ENCODE results near the gene ZFYVE16.
"Not testable (repeated sequence)": the region's sequence is repeated elsewhere in the genome, so short reads cannot be mapped to it uniquely, and the experiment has no call there.

The ZFYVE16 gene

GRCh38 chr5:80417973-80418372, 10.1 kb downstream of the ZFYVE16 start:
- H3K36me3 ChIP-seq (ENCODE audit: control insufficient read depth, insufficient read depth, low read length), result no peaks in the 10 kb centered on the region
- no peaks in the 10 kb centered on the region for H3K27me3 ChIP-seq (ENCODE audit: control insufficient read depth, insufficient read depth, low read length)
- no peaks in the 10 kb centered on the region for H3K9me3 ChIP-seq (ENCODE audit: control insufficient read depth, insufficient read depth, low read length)
- H3K4me1 ChIP-seq (ENCODE audit: control insufficient read depth, insufficient read depth, low read length), result no peaks in the 10 kb centered on the region
- no peak overlapping the region for H3K4me3 ChIP-seq (ENCODE audit: low read depth, low read length)
- no peak overlapping the region for H3K9ac ChIP-seq (ENCODE audit: low read depth, low read length)

- H3K9me3 ChIP-seq (ENCODE audit: control insufficient read depth, insufficient read depth, low read length), result not testable (repeated sequence)
Observed at GRCh38 chr5:80424365-80424764, 16.5 kb downstream of the ZFYVE16 start.

GRCh38 chr5:80435476-80435875, 27.6 kb downstream of the ZFYVE16 start:
- H3K36me3 ChIP-seq (ENCODE audit: control insufficient read depth, insufficient read depth, low read length), result no peaks in the 10 kb centered on the region
- H3K27me3 ChIP-seq (ENCODE audit: control insufficient read depth, insufficient read depth, low read length), result no peaks in the 10 kb centered on the region
- no peaks in the 10 kb centered on the region for H3K9me3 ChIP-seq (ENCODE audit: control insufficient read depth, insufficient read depth, low read length)
- no peak overlapping the region for H3K9ac ChIP-seq (ENCODE audit: low read depth, low read length)
- H3K4me3 ChIP-seq (ENCODE audit: low read depth, low read length), result no peak overlapping the region
- no peaks in the 10 kb centered on the region for H3K4me1 ChIP-seq (ENCODE audit: control insufficient read depth, insufficient read depth, low read length)

More at GRCh38 chr5:80424365-80424764, 16.5 kb downstream of the ZFYVE16 start:
- H3K4me3 ChIP-seq (ENCODE audit: low read depth, low read length); H3K36me3 ChIP-seq (ENCODE audit: control insufficient read depth, insufficient read depth, low read length); H3K9ac ChIP-seq (ENCODE audit: low read depth, low read length); H3K4me1 ChIP-seq (ENCODE audit: control insufficient read depth, insufficient read depth, low read length); H3K27me3 ChIP-seq (ENCODE audit: control insufficient read depth, insufficient read depth, low read length): not testable (repeated sequence)

GRCh38 chr5:80437326-80437725, 29.5 kb downstream of the ZFYVE16 start:
- Histone ChIP-seq H3K36me3 (ENCODE audit: control insufficient read depth, insufficient read depth, low read length) (no peaks in the 10 kb centered on the region), H3K9me3 (ENCODE audit: control insufficient read depth, insufficient read depth, low read length) (no peaks in the 10 kb centered on the region), H3K4me3 (ENCODE audit: low read depth, low read length) (no peak overlapping the region), H3K9ac (ENCODE audit: low read depth, low read length) (no peak overlapping the region), H3K4me1 (ENCODE audit: control insufficient read depth, insufficient read depth, low read length) (no peaks in the 10 kb centered on the region), H3K27me3 (ENCODE audit: control insufficient read depth, insufficient read depth, low read length) (no peaks in the 10 kb centered on the region)

GRCh38 chr5:80438739-80439138, 30.9 kb downstream of the ZFYVE16 start:
- Histone ChIP-seq H3K9ac (ENCODE audit: low read depth, low read length) (no peak overlapping the region), H3K27me3 (ENCODE audit: control insufficient read depth, insufficient read depth, low read length) (no peaks in the 10 kb centered on the region), H3K9me3 (ENCODE audit: control insufficient read depth, insufficient read depth, low read length) (no peaks in the 10 kb centered on the region), H3K36me3 (ENCODE audit: control insufficient read depth, insufficient read depth, low read length) (no peaks in the 10 kb centered on the region), H3K4me3 (ENCODE audit: low read depth, low read length) (no peak overlapping the region), H3K4me1 (ENCODE audit: control insufficient read depth, insufficient read depth, low read length) (no peaks in the 10 kb centered on the region)

- H3K4me1 ChIP-seq (ENCODE audit: control insufficient read depth, insufficient read depth, low read length), result no peaks in the 10 kb centered on the region
- H3K9ac ChIP-seq (ENCODE audit: low read depth, low read length), result no peak overlapping the region
- H3K27me3 ChIP-seq (ENCODE audit: control insufficient read depth, insufficient read depth, low read length), result no peaks in the 10 kb centered on the region
- no peaks in the 10 kb centered on the region for H3K36me3 ChIP-seq (ENCODE audit: control insufficient read depth, insufficient read depth, low read length)
- no peaks in the 10 kb centered on the region for H3K9me3 ChIP-seq (ENCODE audit: control insufficient read depth, insufficient read depth, low read length)
- no peak overlapping the region for H3K4me3 ChIP-seq (ENCODE audit: low read depth, low read length)
Observed at GRCh38 chr5:80439213-80439612, 31.3 kb downstream of the ZFYVE16 start.

GRCh38 chr5:80442742-80443141, 34.9 kb downstream of the ZFYVE16 start:
- no peaks in the 10 kb centered on the region for H3K36me3 ChIP-seq (ENCODE audit: control insufficient read depth, insufficient read depth, low read length)
- H3K4me1 ChIP-seq (ENCODE audit: control insufficient read depth, insufficient read depth, low read length), result no peaks in the 10 kb centered on the region
- no peak overlapping the region for H3K9ac ChIP-seq (ENCODE audit: low read depth, low read length)
- H3K9me3 ChIP-seq (ENCODE audit: control insufficient read depth, insufficient read depth, low read length), result no peaks in the 10 kb centered on the region
- no peak overlapping the region for H3K4me3 ChIP-seq (ENCODE audit: low read depth, low read length)
- no peaks in the 10 kb centered on the region for H3K27me3 ChIP-seq (ENCODE audit: control insufficient read depth, insufficient read depth, low read length)

GRCh38 chr5:80453366-80453765, 45.5 kb downstream of the ZFYVE16 start:
- Histone ChIP-seq H3K4me1 (ENCODE audit: control insufficient read depth, insufficient read depth, low read length) (no peaks in the 10 kb centered on the region), H3K9ac (ENCODE audit: low read depth, low read length) (no peak overlapping the region), H3K9me3 (ENCODE audit: control insufficient read depth, insufficient read depth, low read length) (no peaks in the 10 kb centered on the region), H3K4me3 (ENCODE audit: low read depth, low read length) (no peak overlapping the region), H3K36me3 (ENCODE audit: control insufficient read depth, insufficient read depth, low read length) (no peaks in the 10 kb centered on the region), H3K27me3 (ENCODE audit: control insufficient read depth, insufficient read depth, low read length) (no peaks in the 10 kb centered on the region)

GRCh38 chr5:80463269-80463668, 55.4 kb downstream of the ZFYVE16 start:
- no peaks in the 10 kb centered on the region for H3K27me3 ChIP-seq (ENCODE audit: control insufficient read depth, insufficient read depth, low read length)
- no peaks in the 10 kb centered on the region for H3K9me3 ChIP-seq (ENCODE audit: control insufficient read depth, insufficient read depth, low read length)
- H3K4me1 ChIP-seq (ENCODE audit: control insufficient read depth, insufficient read depth, low read length), result no peaks in the 10 kb centered on the region
- H3K36me3 ChIP-seq (ENCODE audit: control insufficient read depth, insufficient read depth, low read length), result no peaks in the 10 kb centered on the region
- no peak overlapping the region for H3K9ac ChIP-seq (ENCODE audit: low read depth, low read length)
- H3K4me3 ChIP-seq (ENCODE audit: low read depth, low read length), result no peak overlapping the region

- Histone ChIP-seq H3K9me3 (ENCODE audit: control insufficient read depth, insufficient read depth, low read length) (no peaks in the 10 kb centered on the region), H3K27me3 (ENCODE audit: control insufficient read depth, insufficient read depth, low read length) (no peaks in the 10 kb centered on the region), H3K9ac (ENCODE audit: low read depth, low read length) (no peak overlapping the region), H3K4me3 (ENCODE audit: low read depth, low read length) (no peak overlapping the region), H3K4me1 (ENCODE audit: control insufficient read depth, insufficient read depth, low read length) (no peaks in the 10 kb centered on the region), H3K36me3 (ENCODE audit: control insufficient read depth, insufficient read depth, low read length) (no peaks in the 10 kb centered on the region)
Observed at GRCh38 chr5:80466669-80467485, 59.0 kb downstream of the ZFYVE16 start.

- no peak overlapping the region for H3K4me3 ChIP-seq (ENCODE audit: low read depth, low read length)
- H3K4me1 ChIP-seq (ENCODE audit: control insufficient read depth, insufficient read depth, low read length), result no peaks in the 10 kb centered on the region
- H3K36me3 ChIP-seq (ENCODE audit: control insufficient read depth, insufficient read depth, low read length), result no peaks in the 10 kb centered on the region
- no peaks in the 10 kb centered on the region for H3K27me3 ChIP-seq (ENCODE audit: control insufficient read depth, insufficient read depth, low read length)
- no peak overlapping the region for H3K9ac ChIP-seq (ENCODE audit: low read depth, low read length)
- no peaks in the 10 kb centered on the region for H3K9me3 ChIP-seq (ENCODE audit: control insufficient read depth, insufficient read depth, low read length)
Observed at GRCh38 chr5:80468131-80468530, 60.3 kb downstream of the ZFYVE16 start.

GRCh38 chr5:80470631-80471030, 62.8 kb downstream of the ZFYVE16 start:
- H3K4me1 ChIP-seq (ENCODE audit: control insufficient read depth, insufficient read depth, low read length); H3K4me3 ChIP-seq (ENCODE audit: low read depth, low read length); H3K27me3 ChIP-seq (ENCODE audit: control insufficient read depth, insufficient read depth, low read length); H3K36me3 ChIP-seq (ENCODE audit: control insufficient read depth, insufficient read depth, low read length); H3K9ac ChIP-seq (ENCODE audit: low read depth, low read length); H3K9me3 ChIP-seq (ENCODE audit: control insufficient read depth, insufficient read depth, low read length): not testable (repeated sequence)
